Progenitor cell of endocrine pancreas (in vitro differentiated cells): ENCODE data around the gene CADM1. TPM values are rescaled to one million over a fixed set of nuclear protein-coding genes. Genes with fewer than 3 reads are reported as not detected.

Experiments
- DNase-seq: peaks from one replicate; pipeline ENCODE4 v3.0.0; 2021; ENCODE audit warnings: low spot score; ENCODE audit not compliant: unreplicated experiment
- H3K27ac Mint-ChIP-seq: 2 replicates; pipeline ENCODE4 v1.8.0; 2021; ENCODE audit warnings: mild to moderate bottlenecking, moderate library complexity, mixed read lengths
- H3K27me3 Mint-ChIP-seq: 2 replicates; pipeline ENCODE4 v1.8.0; 2021; ENCODE audit warnings: mixed read lengths
- H3K36me3 Mint-ChIP-seq: 2 replicates; pipeline ENCODE4 v1.8.0; 2022; ENCODE audit warnings: mixed read lengths; ENCODE audit not compliant: insufficient read depth
- H3K4me1 Mint-ChIP-seq: 2 replicates; pipeline ENCODE4 v1.8.0; 2021; ENCODE audit warnings: low read depth, mixed read lengths
- H3K4me3 Mint-ChIP-seq: 2 replicates; pipeline ENCODE4 v1.8.0; 2021; ENCODE audit warnings: low read depth, mild to moderate bottlenecking, moderate library complexity, mixed read lengths
- H3K9me3 Mint-ChIP-seq: 2 replicates; pipeline ENCODE4 v1.8.0; 2021; ENCODE audit warnings: low read depth, mixed read lengths
- total RNA-seq: library from RNA; stranded (reverse); gene quantifications from 2 replicates; pipeline ENCODE4 v1.2.1, GENCODE V29; 2021
- TF ChIP-seq, protein P1 (sequence below): fragments of 200-600 bp; sonication (generic); IDR thresholded peaks from one replicate; pipeline ENCODE4 v1.5.0; 2021; ENCODE audit warnings: antibody characterized with exemption, mild to moderate bottlenecking; ENCODE audit not compliant: unreplicated experiment

CADM1 gene
- total RNA-seq, 1 donor from 2014 or later: 147 TPM

DNA sequence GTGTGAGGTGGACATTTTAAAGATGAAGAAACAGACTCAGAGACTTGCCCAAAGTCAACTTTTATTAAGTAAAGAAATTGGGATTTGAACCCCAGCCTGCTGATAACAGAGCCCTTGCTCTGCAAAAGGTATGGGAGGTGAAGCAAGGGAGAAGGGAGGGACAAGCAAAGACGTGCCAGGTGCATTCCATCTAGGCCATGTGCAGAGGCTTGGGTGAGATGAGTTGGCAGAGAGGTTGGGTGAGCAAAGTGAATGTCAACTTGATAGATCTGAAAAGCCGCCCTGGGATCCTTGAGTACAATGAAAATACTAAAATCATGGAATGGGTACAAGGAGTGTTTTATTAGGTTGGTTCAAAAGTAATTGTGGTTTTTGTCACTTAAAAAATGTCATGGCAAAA is 341.3 kb downstream of the CADM1 start:
- H3K9me3 Mint-ChIP-seq: no peaks in the 10 kb centered on the region
- peaks cover 20% of the 10 kb centered on the region for H3K27me3 Mint-ChIP-seq
- TF ChIP-seq, protein P1, sequence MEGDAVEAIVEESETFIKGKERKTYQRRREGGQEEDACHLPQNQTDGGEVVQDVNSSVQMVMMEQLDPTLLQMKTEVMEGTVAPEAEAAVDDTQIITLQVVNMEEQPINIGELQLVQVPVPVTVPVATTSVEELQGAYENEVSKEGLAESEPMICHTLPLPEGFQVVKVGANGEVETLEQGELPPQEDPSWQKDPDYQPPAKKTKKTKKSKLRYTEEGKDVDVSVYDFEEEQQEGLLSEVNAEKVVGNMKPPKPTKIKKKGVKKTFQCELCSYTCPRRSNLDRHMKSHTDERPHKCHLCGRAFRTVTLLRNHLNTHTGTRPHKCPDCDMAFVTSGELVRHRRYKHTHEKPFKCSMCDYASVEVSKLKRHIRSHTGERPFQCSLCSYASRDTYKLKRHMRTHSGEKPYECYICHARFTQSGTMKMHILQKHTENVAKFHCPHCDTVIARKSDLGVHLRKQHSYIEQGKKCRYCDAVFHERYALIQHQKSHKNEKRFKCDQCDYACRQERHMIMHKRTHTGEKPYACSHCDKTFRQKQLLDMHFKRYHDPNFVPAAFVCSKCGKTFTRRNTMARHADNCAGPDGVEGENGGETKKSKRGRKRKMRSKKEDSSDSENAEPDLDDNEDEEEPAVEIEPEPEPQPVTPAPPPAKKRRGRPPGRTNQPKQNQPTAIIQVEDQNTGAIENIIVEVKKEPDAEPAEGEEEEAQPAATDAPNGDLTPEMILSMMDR: no peak
- H3K4me1 Mint-ChIP-seq: peaks cover 15% of the 10 kb centered on the region
- H3K36me3 Mint-ChIP-seq: no peaks in the 10 kb centered on the region
- H3K4me3 Mint-ChIP-seq: no peak overlapping the region
- no peak overlapping the region for H3K27ac Mint-ChIP-seq
- no peak for DNase-seq

GRCh38 chr11:115161876-115162275 is 342.3 kb downstream of the CADM1 start:
- no peaks in the 10 kb centered on the region for H3K36me3 Mint-ChIP-seq
- no peak for DNase-seq
- no peak overlapping the region for H3K4me3 Mint-ChIP-seq
- H3K27me3 Mint-ChIP-seq: peaks cover 20% of the 10 kb centered on the region
- no peak overlapping the region for H3K27ac Mint-ChIP-seq
- H3K4me1 Mint-ChIP-seq: peaks cover 18% of the 10 kb centered on the region
- TF ChIP-seq, protein P1: no peak
- no peaks in the 10 kb centered on the region for H3K9me3 Mint-ChIP-seq

DNA sequence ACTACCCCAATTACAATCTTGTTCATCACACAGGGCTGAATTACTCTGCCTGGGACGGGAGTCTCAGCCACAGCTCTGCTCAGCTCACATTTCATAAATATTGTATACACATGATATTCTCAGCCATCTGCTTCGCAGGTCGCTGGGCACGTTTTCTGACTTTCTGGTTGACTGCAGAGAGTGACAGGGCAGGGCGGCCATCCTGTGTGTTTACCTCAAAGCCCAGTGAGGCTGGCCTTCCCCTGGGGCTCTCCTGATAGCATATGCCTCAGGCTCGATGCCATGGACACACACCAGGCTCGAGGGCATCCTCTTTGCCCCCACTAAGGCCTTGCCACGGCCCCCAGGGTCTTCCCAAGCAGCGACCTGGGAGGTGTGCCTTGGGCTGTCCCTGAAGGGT is 345.0 kb downstream of the CADM1 start:
- H3K27ac Mint-ChIP-seq: no peak overlapping the region

DNA sequence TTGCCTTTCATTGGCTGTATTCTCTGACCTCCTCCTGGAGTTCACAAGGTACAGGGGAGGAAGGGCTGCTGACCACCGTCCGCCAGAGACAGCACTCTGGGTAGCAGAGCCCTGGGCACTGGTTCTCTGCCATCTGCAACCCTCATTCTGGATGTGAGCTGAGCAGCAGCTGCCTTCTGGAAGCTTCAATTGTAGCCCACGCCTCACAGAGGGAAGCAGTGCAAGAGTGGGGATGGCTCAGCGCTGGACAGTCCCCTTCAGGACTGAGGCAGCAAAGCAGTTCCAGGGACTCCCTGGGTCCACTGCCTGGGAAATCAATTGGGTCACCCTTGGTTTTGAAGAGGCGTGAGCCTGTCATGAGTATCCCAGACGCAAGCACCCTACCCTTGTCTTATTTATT is 346.2 kb downstream of the CADM1 start:
- H3K4me3 Mint-ChIP-seq: no peak overlapping the region
- peaks cover 10% of the 10 kb centered on the region for H3K27me3 Mint-ChIP-seq
- peaks cover 8% of the 10 kb centered on the region for H3K4me1 Mint-ChIP-seq
- TF ChIP-seq, protein P1: no peak
- H3K36me3 Mint-ChIP-seq: no peaks in the 10 kb centered on the region
- H3K27ac Mint-ChIP-seq: no peak overlapping the region
- no peak for DNase-seq
- H3K9me3 Mint-ChIP-seq: no peaks in the 10 kb centered on the region

More for the DNA sequence above, 345.0 kb downstream of the CADM1 start:
- TF ChIP-seq, protein P1: no peak
- no peak for DNase-seq
- H3K4me3 Mint-ChIP-seq: no peak overlapping the region
- H3K36me3 Mint-ChIP-seq: no peaks in the 10 kb centered on the region
- peaks cover 16% of the 10 kb centered on the region for H3K27me3 Mint-ChIP-seq
- H3K4me1 Mint-ChIP-seq: peaks cover 8% of the 10 kb centered on the region
- no peaks in the 10 kb centered on the region for H3K9me3 Mint-ChIP-seq

DNA sequence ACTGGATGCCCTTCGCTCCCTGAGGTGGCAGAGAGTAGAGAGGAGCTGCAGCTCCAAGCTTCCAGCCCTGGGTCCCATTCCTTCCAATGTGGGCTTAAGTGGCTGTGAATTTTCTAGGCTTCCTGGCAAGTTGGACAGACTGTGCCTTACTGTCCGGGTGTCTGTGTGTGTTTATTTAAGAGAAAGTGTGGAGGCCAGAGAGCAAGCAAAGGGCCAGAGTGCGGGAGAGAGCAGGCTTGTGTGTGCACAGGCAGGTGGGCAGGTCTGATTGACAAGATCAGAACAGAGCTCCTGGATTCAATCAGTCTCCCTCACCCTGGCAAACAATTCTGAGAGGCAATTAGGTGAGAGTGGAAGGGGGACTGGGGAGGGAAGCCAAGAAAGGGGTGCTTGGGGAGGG is 347.0 kb downstream of the CADM1 start:
- Mint-ChIP-seq H3K27ac (no peak overlapping the region), H3K27me3 (peaks cover 8% of the 10 kb centered on the region), H3K4me1 (peaks cover 8% of the 10 kb centered on the region), H3K9me3 (no peaks in the 10 kb centered on the region), H3K36me3 (no peaks in the 10 kb centered on the region), H3K4me3 (no peak overlapping the region)
- no peak for DNase-seq
- TF ChIP-seq, protein P1: no peak
